ENCODE data around the gene ZBTB20. TPM values are rescaled to one million over a fixed set of nuclear protein-coding genes. Genes with fewer than 3 reads are reported as not detected.

ZBTB20 gene
- 12.3 and 23.6 TPM in 2 replicates for total RNA-seq

GRCh38 chr3:115146418-115147328 is at the start of gene ZBTB20:
Gene ZBTB20, minus strand, starts transcription at chr3:115147288.

GRCh38 chr3:114293838-114294535 is 853.1 kb downstream of the ZBTB20 start, which contains the start of gene TIGIT:
Gene TIGIT, plus strand, starts transcription at chr3:114294028. Its CDS starts 34 bp downstream, at chr3:114294062.

Small RNA genes lying within 50 kb of the gene (small RNA-seq; reads per million reads assigned to genes)
- 6.0 reads per million, percentile 90 among the genes with 10 or more reads in this experiment for gene MIR4796 (ENCODE audit: low replicate concordance)

All from placental pericyte (primary cell).